Fibroblast of pulmonary artery (primary cell): ENCODE results near the gene DGKD.

Source experiments
- DNase-seq: peaks from one replicate; pipeline ENCODE4 v3.0.0-alpha.2; 2010; ENCODE audit warnings: low read depth
- H3K4me3 ChIP-seq: replicated peaks from 2 replicates; pipeline ENCODE4 v1.5.1; 2011; ENCODE audit warnings: low read depth, mild to moderate bottlenecking, control low read depth, low read length, moderate library complexity
- CTCF ChIP-seq: IDR thresholded peaks from 2 replicates; pipeline ENCODE4 v1.5.1; 2011; ENCODE audit warnings: mild to moderate bottlenecking, control low read depth, low read length, inconsistent platforms; ENCODE audit errors: missing control alignments

DGKD gene

GRCh38 chr2:233453916-233454315 lies 99.6 kb downstream of the DGKD start:
- DNase-seq: no peak
- TF ChIP-seq CTCF: no peak
- no peak overlapping the region for H3K4me3 ChIP-seq

- no peak for TF ChIP-seq CTCF
- no peak for DNase-seq
- no peak overlapping the region for H3K4me3 ChIP-seq
These were observed 100.7 kb downstream of the DGKD start for GRCh38 chr2:233455006-233455405.

GRCh38 chr2:233455491-233455890 lies 101.2 kb downstream of the DGKD start:
- TF ChIP-seq CTCF: no peak
- no peak overlapping the region for H3K4me3 ChIP-seq
- no peak for DNase-seq

- DNase-seq: no peak
- no peak for TF ChIP-seq CTCF
- no peak overlapping the region for H3K4me3 ChIP-seq
These were observed 101.8 kb downstream of the DGKD start for GRCh38 chr2:233456111-233456510.

- TF ChIP-seq CTCF: no peak
- DNase-seq: no peak
- H3K4me3 ChIP-seq: no peak overlapping the region
These were observed 102.6 kb downstream of the DGKD start for GRCh38 chr2:233456934-233457333.

- TF ChIP-seq CTCF: no peak
- H3K4me3 ChIP-seq: no peak overlapping the region
- no peak for DNase-seq
These were observed 103.1 kb downstream of the DGKD start for GRCh38 chr2:233457356-233457755.

GRCh38 chr2:233458031-233458610 lies 103.8 kb downstream of the DGKD start:
- DNase-seq: no peak
- no peak overlapping the region for H3K4me3 ChIP-seq
- no peak for TF ChIP-seq CTCF
